ENCODE results near the gene RPTOR. TPM values are rescaled to one million over a fixed set of nuclear protein-coding genes. Genes with fewer than 3 reads are reported as not detected.

The RPTOR gene
- total and polyA plus RNA-seq, 2 experiments from 2014 or later = 6.6 to 16.1 TPM

DNA sequence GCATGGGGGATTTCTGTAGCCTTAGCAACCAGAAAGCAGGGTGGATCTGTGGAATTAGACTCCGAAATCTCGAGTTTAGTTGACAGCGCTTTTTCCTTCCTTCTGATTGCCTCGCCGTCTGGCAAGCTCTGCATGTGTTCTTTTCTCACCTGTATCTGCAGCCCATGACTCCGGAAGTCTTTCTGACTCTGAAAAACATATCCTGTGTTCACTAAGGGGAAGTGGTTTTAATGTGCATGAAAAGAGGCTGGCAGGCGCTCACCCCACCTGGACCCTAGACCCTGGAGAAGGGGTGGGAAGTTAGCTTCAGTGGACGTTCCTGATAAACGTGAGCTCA, 158.5 kb downstream of the RPTOR start:
- Histone ChIP-seq H3K27ac (no peak overlapping the region), H3K9me3 (ENCODE audit: low read depth) (no peaks in the 10 kb centered on the region), H3K4me1 (ENCODE audit: insufficient read depth) (peaks cover 6% of the 10 kb centered on the region; the same call in 1 of the 2 replicates), H3K79me2 (ENCODE audit: insufficient read depth) (peaks cover 77% of the 10 kb centered on the region), H3K9ac (no peak overlapping the region), H4K20me1 (ENCODE audit: insufficient read depth) (no peaks in the 10 kb centered on the region; the same call in 1 of the 2 replicates), H3K27me3 (replicated peaks; ENCODE audit: insufficient read depth) (no peaks in the 10 kb centered on the region), H3K4me3 (no peak overlapping the region), H3F3A (ENCODE audit: insufficient read depth) (no peaks in the 10 kb centered on the region; the same call in 1 of the 2 replicates), H3K9me2 (ENCODE audit: insufficient read depth) (no peaks in the 10 kb centered on the region), H2AFZ (no peak overlapping the region), H3K4me2 (ENCODE audit: unreplicated experiment) (no peak overlapping the region), H3K36me3 (ENCODE audit: low read depth) (no peaks in the 10 kb centered on the region)
- in situ Hi-C loops (cut with MboI) = no loop called here
- DNase-seq = no peak
- TF ChIP-seq EZH2phosphoT487 (IDR thresholded peaks at IDR 0.05; ENCODE audit: insufficient read depth, low read depth) (no peak), EZH2 (IDR thresholded peaks at IDR 0.05; ENCODE audit: insufficient read depth, poor library complexity, severe bottlenecking) (no peak)
- 92 to 94% methylated on average over 9 of the region's 9 CpGs for WGBS, 2 experiments (ENCODE audit: low coverage in 1 of 2, low lambda C conversion rate in 2 of 2, missing lambda C conversion rate in 2 of 2)

DNA sequence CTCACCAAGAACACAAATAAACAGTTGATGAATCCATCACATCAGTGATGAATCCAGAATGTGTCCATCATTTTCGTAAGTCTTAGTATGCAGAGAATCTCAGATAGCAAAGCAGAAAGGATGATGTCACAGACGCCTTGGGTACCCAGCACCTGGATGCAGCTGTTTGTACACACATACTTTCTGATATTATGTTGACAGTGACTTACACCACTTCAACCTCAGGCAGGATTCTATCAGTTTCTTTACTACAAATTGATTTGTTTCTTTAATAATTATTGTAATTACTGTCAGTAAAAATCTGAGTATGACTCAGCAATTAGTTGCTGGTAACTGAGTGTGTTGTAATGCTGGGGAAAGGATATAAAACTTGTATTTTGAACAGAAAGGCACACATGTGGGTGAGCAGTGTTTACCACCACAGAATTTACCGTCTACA, 159.8 kb downstream of the RPTOR start:
- Histone ChIP-seq H3K9ac (no peak overlapping the region), H3K4me1 (ENCODE audit: insufficient read depth) (peaks cover 6% of the 10 kb centered on the region; the same call in 1 of the 2 replicates), H3K4me3 (no peak overlapping the region), H3K9me3 (ENCODE audit: low read depth) (no peaks in the 10 kb centered on the region), H3K79me2 (ENCODE audit: insufficient read depth) (peaks cover 69% of the 10 kb centered on the region), H3F3A (ENCODE audit: insufficient read depth) (no peaks in the 10 kb centered on the region; the same call in 1 of the 2 replicates), H3K9me2 (ENCODE audit: insufficient read depth) (no peaks in the 10 kb centered on the region), H2AFZ (no peak overlapping the region), H4K20me1 (ENCODE audit: insufficient read depth) (no peaks in the 10 kb centered on the region; the same call in 1 of the 2 replicates), H3K27me3 (replicated peaks; ENCODE audit: insufficient read depth) (no peaks in the 10 kb centered on the region), H3K27ac (no peak overlapping the region), H3K36me3 (ENCODE audit: low read depth) (no peaks in the 10 kb centered on the region), H3K4me2 (ENCODE audit: unreplicated experiment) (no peak overlapping the region)
- DNase-seq = peak; percentile 25
- WGBS, 2 experiments (ENCODE audit: low coverage in 1 of 2, low lambda C conversion rate in 2 of 2, missing lambda C conversion rate in 2 of 2) = 50 to 56% methylated on average over 3 of the region's 3 CpGs
- in situ Hi-C loops (cut with MboI) = no loop called here
- TF ChIP-seq EZH2 (IDR thresholded peaks at IDR 0.05; ENCODE audit: insufficient read depth, poor library complexity, severe bottlenecking) = no peak
- no peak for TF ChIP-seq EZH2phosphoT487 (IDR thresholded peaks at IDR 0.05; ENCODE audit: insufficient read depth, low read depth)

DNA sequence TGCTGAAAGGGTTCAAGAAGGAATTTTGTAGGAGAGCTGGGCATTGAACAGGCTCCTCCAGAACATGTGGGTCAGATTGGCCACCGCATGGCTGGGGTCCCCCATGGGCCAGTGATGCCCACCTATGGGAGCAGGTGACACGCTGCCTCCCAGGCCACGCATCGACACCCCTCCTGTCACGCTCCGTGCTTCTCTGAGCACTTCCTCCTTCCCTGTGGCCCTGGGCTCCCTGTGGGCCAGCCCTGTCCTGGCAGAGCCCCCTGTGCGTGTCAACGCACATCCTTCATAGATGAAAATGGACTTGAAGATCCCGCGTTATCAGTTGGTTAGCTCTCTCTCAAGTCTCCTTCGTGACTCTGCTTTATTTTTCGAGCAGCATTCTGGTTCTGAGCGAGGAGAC, 160.3 kb downstream of the RPTOR start:
- no peak overlapping the region for H3K4me3 ChIP-seq
- no peaks in the 10 kb centered on the region for H3K9me2 ChIP-seq (ENCODE audit: insufficient read depth)
- no peaks in the 10 kb centered on the region; the same call in 1 of the 2 replicates for H3F3A ChIP-seq (ENCODE audit: insufficient read depth)
- 91 to 96% methylated on average over 13 of the region's 13 CpGs for WGBS, 2 experiments (ENCODE audit: low coverage in 1 of 2, low lambda C conversion rate in 2 of 2, missing lambda C conversion rate in 2 of 2)
- DNase-seq = no peak
- no peak for TF ChIP-seq EZH2phosphoT487 (IDR thresholded peaks at IDR 0.05; ENCODE audit: insufficient read depth, low read depth)
- no peak for TF ChIP-seq EZH2 (IDR thresholded peaks at IDR 0.05; ENCODE audit: insufficient read depth, poor library complexity, severe bottlenecking)
- peaks cover 6% of the 10 kb centered on the region; the same call in 1 of the 2 replicates for H3K4me1 ChIP-seq (ENCODE audit: insufficient read depth)
- in situ Hi-C loops (cut with MboI) = no loop called here
- peaks cover 66% of the 10 kb centered on the region for H3K79me2 ChIP-seq (ENCODE audit: insufficient read depth)
- no peak overlapping the region for H3K9ac ChIP-seq
- no peaks in the 10 kb centered on the region; the same call in 1 of the 2 replicates for H4K20me1 ChIP-seq (ENCODE audit: insufficient read depth)
- no peak overlapping the region for H3K4me2 ChIP-seq (ENCODE audit: unreplicated experiment)
- H3K27ac ChIP-seq = no peak overlapping the region
- no peaks in the 10 kb centered on the region for H3K9me3 ChIP-seq (ENCODE audit: low read depth)
- no peaks in the 10 kb centered on the region for H3K36me3 ChIP-seq (ENCODE audit: low read depth)
- H2AFZ ChIP-seq = no peak overlapping the region
- H3K27me3 ChIP-seq (replicated peaks; ENCODE audit: insufficient read depth) = no peaks in the 10 kb centered on the region

DNA sequence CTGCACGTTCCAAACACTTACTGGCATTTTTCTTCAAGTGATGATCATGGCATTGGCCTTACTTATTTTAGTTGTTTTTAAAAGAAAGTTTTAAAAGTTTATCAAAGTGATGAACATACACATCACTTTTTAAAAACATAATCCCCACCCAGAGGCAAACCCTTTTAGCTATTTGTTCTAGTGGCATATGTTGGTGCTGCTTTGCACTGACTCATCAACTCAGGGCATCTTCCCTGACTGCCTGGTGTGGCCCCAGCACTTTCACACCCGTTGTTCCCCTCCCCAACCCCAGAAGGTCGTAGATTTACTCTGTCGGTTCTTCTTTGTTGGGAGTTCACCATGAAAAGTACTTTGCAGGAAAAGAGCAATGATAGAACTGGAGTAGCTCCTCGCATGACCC, 161.3 kb downstream of the RPTOR start:
- WGBS, 2 experiments (ENCODE audit: low coverage in 1 of 2, low lambda C conversion rate in 2 of 2, missing lambda C conversion rate in 2 of 2) = 82 to 87% methylated on average over 5 of the region's 5 CpGs
- Histone ChIP-seq H3K4me3 (no peak overlapping the region), H3K4me1 (ENCODE audit: insufficient read depth) (peaks cover 6% of the 10 kb centered on the region; the same call in 1 of the 2 replicates), H3F3A (ENCODE audit: insufficient read depth) (no peaks in the 10 kb centered on the region; the same call in 1 of the 2 replicates), H3K4me2 (ENCODE audit: unreplicated experiment) (no peak overlapping the region), H3K27ac (no peak overlapping the region), H3K9me3 (ENCODE audit: low read depth) (no peaks in the 10 kb centered on the region), H3K27me3 (replicated peaks; ENCODE audit: insufficient read depth) (no peaks in the 10 kb centered on the region), H4K20me1 (ENCODE audit: insufficient read depth) (no peaks in the 10 kb centered on the region), H3K36me3 (ENCODE audit: low read depth) (no peaks in the 10 kb centered on the region), H3K9ac (no peak overlapping the region), H3K79me2 (ENCODE audit: insufficient read depth) (peaks cover 62% of the 10 kb centered on the region), H3K9me2 (ENCODE audit: insufficient read depth) (no peaks in the 10 kb centered on the region), H2AFZ (no peak overlapping the region)
- TF ChIP-seq EZH2phosphoT487 (IDR thresholded peaks at IDR 0.05; ENCODE audit: insufficient read depth, low read depth) (no peak), EZH2 (IDR thresholded peaks at IDR 0.05; ENCODE audit: insufficient read depth, poor library complexity, severe bottlenecking) (no peak)
- DNase-seq = no peak
- in situ Hi-C loops (cut with MboI) = no loop called here
